ENCODE data around the gene FAF2. TPM values are rescaled to one million over a fixed set of nuclear protein-coding genes. Genes with fewer than 3 reads are reported as not detected.

Gene FAF2
- total and polyA plus RNA-seq, 10 donors: 7.6 to 41.3 (median 31.8) TPM

DNA sequence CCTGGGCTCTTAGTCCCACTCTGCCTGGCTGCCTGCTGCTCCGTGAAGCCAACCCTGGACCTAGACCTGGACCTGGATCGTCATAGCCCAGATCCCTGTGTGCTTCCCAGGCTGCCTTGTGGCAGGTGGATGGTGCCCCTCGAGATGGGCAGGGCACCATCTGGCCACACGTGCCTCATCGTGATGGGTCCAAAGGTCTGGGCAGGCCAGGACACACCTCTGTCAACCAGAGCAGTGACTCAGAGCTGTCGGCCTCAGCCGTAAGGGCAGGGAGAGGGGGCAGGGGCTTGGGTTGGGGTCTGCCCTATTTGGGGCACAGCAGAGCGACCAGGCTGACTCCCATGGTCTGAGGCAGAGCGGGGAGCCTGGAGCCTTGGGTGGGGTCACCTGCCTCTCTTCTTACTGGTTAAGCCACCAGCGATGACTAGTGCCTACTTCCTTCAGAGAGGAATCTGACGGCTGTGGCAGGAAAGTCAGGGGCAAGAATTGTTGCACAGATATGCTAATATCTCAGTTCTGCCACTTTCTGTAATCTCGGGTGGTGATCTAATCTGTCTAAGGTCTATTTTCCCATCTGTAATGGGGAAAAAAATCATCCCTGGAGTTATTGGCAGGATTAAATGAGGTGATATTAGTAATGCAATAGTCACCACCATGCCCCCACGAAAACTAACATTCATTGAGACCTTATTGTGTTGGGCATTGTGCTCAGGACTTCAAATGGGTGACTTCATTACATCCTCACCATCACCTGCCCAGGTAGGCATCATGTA lies 97.7 kb downstream of the FAF2 start:
- no peak for DNase-seq
- intact Hi-C loops (cut with DNase I; ENCODE audit: low total_unique reads): no loop called here
- Histone ChIP-seq H3K27ac (peak overlapping the region in 2 of 8 donors; percentile 14 to 16), H3K4me3 (no peak overlapping the region), H3K9me3 (no peaks in the 10 kb centered on the region), H3K36me3 (no peaks in the 10 kb centered on the region), H3K27me3 (replicated peaks in 1 of 7) (no peaks in the 10 kb centered on the region), H3K4me1 (peaks cover 20 to 92% (median 41%) of the 10 kb centered on the region in 6 donors)
- 79 to 87% (median 83%) methylated on average over 9 to 13 of the region's 13 CpGs for WGBS, 5 donors
- TF ChIP-seq, protein P1, sequence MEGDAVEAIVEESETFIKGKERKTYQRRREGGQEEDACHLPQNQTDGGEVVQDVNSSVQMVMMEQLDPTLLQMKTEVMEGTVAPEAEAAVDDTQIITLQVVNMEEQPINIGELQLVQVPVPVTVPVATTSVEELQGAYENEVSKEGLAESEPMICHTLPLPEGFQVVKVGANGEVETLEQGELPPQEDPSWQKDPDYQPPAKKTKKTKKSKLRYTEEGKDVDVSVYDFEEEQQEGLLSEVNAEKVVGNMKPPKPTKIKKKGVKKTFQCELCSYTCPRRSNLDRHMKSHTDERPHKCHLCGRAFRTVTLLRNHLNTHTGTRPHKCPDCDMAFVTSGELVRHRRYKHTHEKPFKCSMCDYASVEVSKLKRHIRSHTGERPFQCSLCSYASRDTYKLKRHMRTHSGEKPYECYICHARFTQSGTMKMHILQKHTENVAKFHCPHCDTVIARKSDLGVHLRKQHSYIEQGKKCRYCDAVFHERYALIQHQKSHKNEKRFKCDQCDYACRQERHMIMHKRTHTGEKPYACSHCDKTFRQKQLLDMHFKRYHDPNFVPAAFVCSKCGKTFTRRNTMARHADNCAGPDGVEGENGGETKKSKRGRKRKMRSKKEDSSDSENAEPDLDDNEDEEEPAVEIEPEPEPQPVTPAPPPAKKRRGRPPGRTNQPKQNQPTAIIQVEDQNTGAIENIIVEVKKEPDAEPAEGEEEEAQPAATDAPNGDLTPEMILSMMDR (IDR thresholded peaks at IDR 0.05 in 8 of 11, conservative IDR thresholded peaks at IDR 0.05 in 3 of 11): no peak
- no peak for TF ChIP-seq POLR2AphosphoS5 (IDR thresholded peaks at IDR 0.05)
- no peak for TF ChIP-seq POLR2A (IDR thresholded peaks at IDR 0.05)

GRCh38 chr5:176547802-176548201 lies 99.6 kb downstream of the FAF2 start:
- Histone ChIP-seq H3K27ac (peak overlapping the region in 5 of 8 donors; percentile 18 to 75 (median 58)), H3K27me3 (replicated peaks in 1 of 7) (peaks cover 0 to 17% (median 0%) of the 10 kb centered on the region in 7 donors), H3K36me3 (no peaks in the 10 kb centered on the region), H3K4me3 (no peak overlapping the region), H3K4me1 (peaks cover 5 to 79% (median 24%) of the 10 kb centered on the region in 6 donors), H3K9me3 (no peaks in the 10 kb centered on the region)
- 68 to 85% (median 77%) methylated on average over 8 of the region's 8 CpGs for WGBS, 5 donors
- TF ChIP-seq, protein P1 (IDR thresholded peaks at IDR 0.05 in 8 of 11, conservative IDR thresholded peaks at IDR 0.05 in 3 of 11): no peak
- TF ChIP-seq POLR2AphosphoS5 (IDR thresholded peaks at IDR 0.05): peak in 1 of 3 donors; percentile 52
- TF ChIP-seq POLR2A (IDR thresholded peaks at IDR 0.05): no peak
- DNase-seq: no peak
- intact Hi-C loops (cut with DNase I; ENCODE audit: low total_unique reads): no loop called here

- H3K27me3 ChIP-seq (replicated peaks in 1 of 7): peaks cover 0 to 29% (median 0%) of the 10 kb centered on the region in 7 donors
- H3K4me3 ChIP-seq: peak within 1 kb of the TSS in 1 of 8 donors; percentile 47
- DNase-seq: no peak
- TF ChIP-seq POLR2AphosphoS5 (IDR thresholded peaks at IDR 0.05): no peak
- TF ChIP-seq POLR2A (IDR thresholded peaks at IDR 0.05): no peak
- TF ChIP-seq, protein P1 (IDR thresholded peaks at IDR 0.05 in 8 of 11, conservative IDR thresholded peaks at IDR 0.05 in 3 of 11): no peak
- WGBS, 5 donors: 79 to 87% (median 81%) methylated on average over 12 to 18 of the region's 18 CpGs
- H3K27ac ChIP-seq: peak within 1 kb of the TSS in 5 of 8 donors; percentile 18 to 75 (median 58)
- H3K36me3 ChIP-seq: no peaks in the 10 kb centered on the region
- intact Hi-C loops (cut with DNase I; ENCODE audit: low total_unique reads): no loop called here
- peaks cover 3 to 75% (median 20%) of the 10 kb centered on the region in 6 donors for H3K4me1 ChIP-seq
- H3K9me3 ChIP-seq: no peaks in the 10 kb centered on the region
Observed at GRCh38 chr5:176548967-176549444, 100.8 kb downstream of the FAF2 start, which contains the start of gene CDHR2. Gene CDHR2 (plus strand): TSS chr5:176549342. CDS start chr5:176565353, 16,011 bp downstream.

GRCh38 chr5:176549871-176550270 lies 101.7 kb downstream of the FAF2 start:
- DNase-seq: peak; percentile 77
- 57 to 90% (median 86%) methylated on average over 1 to 7 of the region's 7 CpGs for WGBS, 5 donors

More at GRCh38 chr5:176549871-176550270, 101.7 kb downstream of the FAF2 start:
- H3K4me1 ChIP-seq: peaks cover 0 to 75% (median 16%) of the 10 kb centered on the region in 6 donors
- peak overlapping the region in 2 of 8 donors; percentile 24 to 75 for H3K27ac ChIP-seq
- intact Hi-C loops (cut with DNase I; ENCODE audit: low total_unique reads): no loop called here
- no peaks in the 10 kb centered on the region for H3K36me3 ChIP-seq
- TF ChIP-seq, protein P1 (IDR thresholded peaks at IDR 0.05 in 8 of 11, conservative IDR thresholded peaks at IDR 0.05 in 3 of 11): no peak
- TF ChIP-seq POLR2A (IDR thresholded peaks at IDR 0.05): no peak
- TF ChIP-seq POLR2AphosphoS5 (IDR thresholded peaks at IDR 0.05): no peak
- peak overlapping the region in 1 of 8 donors; percentile 47 for H3K4me3 ChIP-seq
- H3K27me3 ChIP-seq (replicated peaks in 1 of 7): peaks cover 0 to 30% (median 0%) of the 10 kb centered on the region in 7 donors
- no peaks in the 10 kb centered on the region for H3K9me3 ChIP-seq
